ENCODE data around the gene LY6G6D. TPM values are rescaled to one million over a fixed set of nuclear protein-coding genes. Genes with fewer than 3 reads are reported as not detected.
A peak's percentile ranks its signal among the peaks of the same experiment; 100 is the strongest.

Gene LY6G6D
- total and polyA plus RNA-seq, 2 of the 13 experiments (the other 11 are each of a cell fraction or from before 2014, with no cell fraction given) = not detected

DNA sequence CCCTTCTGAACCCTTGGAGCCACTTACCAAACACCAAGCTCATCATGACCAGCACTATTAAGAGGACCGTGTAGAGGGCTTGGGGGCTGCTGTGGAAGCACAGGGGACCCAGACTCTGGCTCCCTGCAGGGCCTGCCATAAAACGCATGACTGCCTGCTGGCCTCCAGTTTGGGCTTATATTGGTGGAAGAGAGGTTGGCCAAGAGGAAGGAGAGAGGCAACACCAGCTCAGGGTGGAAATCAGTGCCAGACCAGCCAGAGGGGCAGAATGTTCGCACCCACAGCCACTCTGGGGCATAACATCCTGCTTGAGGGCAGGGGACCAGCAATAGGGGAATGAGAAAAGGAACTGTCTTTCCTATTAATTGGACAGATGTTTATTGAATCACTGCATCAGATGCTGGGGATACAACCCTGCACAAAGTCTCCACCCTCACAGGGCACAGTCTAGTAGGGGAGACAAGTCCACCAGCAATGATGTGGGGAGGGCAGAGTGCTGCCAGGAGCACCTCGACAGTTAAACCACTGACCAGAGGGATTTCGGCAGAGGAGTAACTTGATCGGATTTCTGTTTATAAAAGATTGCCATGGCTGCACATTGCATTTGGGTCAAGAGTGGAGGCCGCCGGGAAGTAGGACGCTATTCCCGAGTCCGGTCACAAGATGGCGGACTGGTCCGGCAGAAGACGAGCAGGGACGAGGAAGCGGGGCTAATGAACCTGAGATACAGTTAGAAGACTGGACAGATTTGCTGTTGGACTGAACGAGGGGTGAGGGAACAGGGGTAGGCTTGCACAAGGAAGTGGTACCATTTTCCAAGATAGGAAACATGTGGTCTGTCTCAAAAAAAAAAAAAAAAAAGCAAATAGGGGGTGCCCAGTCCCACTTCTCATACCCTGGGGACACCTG, 34.7 kb upstream of the LY6G6D start, which contains the start of gene LY6G5C (continued):
- TF ChIP-seq, protein P1, sequence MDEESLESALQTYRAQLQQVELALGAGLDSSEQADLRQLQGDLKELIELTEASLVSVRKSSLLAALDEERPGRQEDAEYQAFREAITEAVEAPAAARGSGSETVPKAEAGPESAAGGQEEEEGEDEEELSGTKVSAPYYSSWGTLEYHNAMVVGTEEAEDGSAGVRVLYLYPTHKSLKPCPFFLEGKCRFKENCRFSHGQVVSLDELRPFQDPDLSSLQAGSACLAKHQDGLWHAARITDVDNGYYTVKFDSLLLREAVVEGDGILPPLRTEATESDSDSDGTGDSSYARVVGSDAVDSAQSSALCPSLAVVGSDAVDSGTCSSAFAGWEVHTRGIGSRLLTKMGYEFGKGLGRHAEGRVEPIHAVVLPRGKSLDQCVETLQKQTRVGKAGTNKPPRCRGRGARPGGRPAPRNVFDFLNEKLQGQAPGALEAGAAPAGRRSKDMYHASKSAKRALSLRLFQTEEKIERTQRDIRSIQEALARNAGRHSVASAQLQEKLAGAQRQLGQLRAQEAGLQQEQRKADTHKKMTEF (CRISPR knock-in tag; IDR thresholded peaks at IDR 0.05) = 0 out of 2 replicates have a peak, but pooled peaks have one; percentile 33
- no peak for TF ChIP-seq ZEB1 (IDR thresholded peaks at IDR 0.05; ENCODE audit: insufficient replicate concordance, low read depth)
- TF ChIP-seq ATF7 (IDR thresholded peaks at IDR 0.05) = no peak
- no peak for TF ChIP-seq ATF7 (CRISPR knock-in tag; IDR thresholded peaks at IDR 0.05)
- TF ChIP-seq, protein P2, sequence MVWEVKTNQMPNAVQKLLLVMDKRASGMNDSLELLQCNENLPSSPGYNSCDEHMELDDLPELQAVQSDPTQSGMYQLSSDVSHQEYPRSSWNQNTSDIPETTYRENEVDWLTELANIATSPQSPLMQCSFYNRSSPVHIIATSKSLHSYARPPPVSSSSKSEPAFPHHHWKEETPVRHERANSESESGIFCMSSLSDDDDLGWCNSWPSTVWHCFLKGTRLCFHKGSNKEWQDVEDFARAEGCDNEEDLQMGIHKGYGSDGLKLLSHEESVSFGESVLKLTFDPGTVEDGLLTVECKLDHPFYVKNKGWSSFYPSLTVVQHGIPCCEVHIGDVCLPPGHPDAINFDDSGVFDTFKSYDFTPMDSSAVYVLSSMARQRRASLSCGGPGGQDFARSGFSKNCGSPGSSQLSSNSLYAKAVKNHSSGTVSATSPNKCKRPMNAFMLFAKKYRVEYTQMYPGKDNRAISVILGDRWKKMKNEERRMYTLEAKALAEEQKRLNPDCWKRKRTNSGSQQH (CRISPR knock-in tag; IDR thresholded peaks at IDR 0.05; ENCODE audit: low read depth) = peak; percentile 76; the same call in 1 of the 2 replicates
- TF ChIP-seq, protein P3, sequence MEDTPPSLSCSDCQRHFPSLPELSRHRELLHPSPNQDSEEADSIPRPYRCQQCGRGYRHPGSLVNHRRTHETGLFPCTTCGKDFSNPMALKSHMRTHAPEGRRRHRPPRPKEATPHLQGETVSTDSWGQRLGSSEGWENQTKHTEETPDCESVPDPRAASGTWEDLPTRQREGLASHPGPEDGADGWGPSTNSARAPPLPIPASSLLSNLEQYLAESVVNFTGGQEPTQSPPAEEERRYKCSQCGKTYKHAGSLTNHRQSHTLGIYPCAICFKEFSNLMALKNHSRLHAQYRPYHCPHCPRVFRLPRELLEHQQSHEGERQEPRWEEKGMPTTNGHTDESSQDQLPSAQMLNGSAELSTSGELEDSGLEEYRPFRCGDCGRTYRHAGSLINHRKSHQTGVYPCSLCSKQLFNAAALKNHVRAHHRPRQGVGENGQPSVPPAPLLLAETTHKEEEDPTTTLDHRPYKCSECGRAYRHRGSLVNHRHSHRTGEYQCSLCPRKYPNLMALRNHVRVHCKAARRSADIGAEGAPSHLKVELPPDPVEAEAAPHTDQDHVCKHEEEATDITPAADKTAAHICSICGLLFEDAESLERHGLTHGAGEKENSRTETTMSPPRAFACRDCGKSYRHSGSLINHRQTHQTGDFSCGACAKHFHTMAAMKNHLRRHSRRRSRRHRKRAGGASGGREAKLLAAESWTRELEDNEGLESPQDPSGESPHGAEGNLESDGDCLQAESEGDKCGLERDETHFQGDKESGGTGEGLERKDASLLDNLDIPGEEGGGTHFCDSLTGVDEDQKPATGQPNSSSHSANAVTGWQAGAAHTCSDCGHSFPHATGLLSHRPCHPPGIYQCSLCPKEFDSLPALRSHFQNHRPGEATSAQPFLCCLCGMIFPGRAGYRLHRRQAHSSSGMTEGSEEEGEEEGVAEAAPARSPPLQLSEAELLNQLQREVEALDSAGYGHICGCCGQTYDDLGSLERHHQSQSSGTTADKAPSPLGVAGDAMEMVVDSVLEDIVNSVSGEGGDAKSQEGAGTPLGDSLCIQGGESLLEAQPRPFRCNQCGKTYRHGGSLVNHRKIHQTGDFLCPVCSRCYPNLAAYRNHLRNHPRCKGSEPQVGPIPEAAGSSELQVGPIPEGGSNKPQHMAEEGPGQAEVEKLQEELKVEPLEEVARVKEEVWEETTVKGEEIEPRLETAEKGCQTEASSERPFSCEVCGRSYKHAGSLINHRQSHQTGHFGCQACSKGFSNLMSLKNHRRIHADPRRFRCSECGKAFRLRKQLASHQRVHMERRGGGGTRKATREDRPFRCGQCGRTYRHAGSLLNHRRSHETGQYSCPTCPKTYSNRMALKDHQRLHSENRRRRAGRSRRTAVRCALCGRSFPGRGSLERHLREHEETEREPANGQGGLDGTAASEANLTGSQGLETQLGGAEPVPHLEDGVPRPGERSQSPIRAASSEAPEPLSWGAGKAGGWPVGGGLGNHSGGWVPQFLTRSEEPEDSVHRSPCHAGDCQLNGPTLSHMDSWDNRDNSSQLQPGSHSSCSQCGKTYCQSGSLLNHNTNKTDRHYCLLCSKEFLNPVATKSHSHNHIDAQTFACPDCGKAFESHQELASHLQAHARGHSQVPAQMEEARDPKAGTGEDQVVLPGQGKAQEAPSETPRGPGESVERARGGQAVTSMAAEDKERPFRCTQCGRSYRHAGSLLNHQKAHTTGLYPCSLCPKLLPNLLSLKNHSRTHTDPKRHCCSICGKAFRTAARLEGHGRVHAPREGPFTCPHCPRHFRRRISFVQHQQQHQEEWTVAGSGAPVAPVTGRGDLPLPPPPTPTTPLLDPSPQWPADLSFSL (CRISPR knock-in tag; IDR thresholded peaks at IDR 0.05) = no peak
- TF ChIP-seq EHMT2 (IDR thresholded peaks at IDR 0.05; ENCODE audit: borderline replicate concordance, low read depth, low read length) = no peak
- no peak for TF ChIP-seq ARNT (IDR thresholded peaks at IDR 0.05)
- TF ChIP-seq, protein P4, sequence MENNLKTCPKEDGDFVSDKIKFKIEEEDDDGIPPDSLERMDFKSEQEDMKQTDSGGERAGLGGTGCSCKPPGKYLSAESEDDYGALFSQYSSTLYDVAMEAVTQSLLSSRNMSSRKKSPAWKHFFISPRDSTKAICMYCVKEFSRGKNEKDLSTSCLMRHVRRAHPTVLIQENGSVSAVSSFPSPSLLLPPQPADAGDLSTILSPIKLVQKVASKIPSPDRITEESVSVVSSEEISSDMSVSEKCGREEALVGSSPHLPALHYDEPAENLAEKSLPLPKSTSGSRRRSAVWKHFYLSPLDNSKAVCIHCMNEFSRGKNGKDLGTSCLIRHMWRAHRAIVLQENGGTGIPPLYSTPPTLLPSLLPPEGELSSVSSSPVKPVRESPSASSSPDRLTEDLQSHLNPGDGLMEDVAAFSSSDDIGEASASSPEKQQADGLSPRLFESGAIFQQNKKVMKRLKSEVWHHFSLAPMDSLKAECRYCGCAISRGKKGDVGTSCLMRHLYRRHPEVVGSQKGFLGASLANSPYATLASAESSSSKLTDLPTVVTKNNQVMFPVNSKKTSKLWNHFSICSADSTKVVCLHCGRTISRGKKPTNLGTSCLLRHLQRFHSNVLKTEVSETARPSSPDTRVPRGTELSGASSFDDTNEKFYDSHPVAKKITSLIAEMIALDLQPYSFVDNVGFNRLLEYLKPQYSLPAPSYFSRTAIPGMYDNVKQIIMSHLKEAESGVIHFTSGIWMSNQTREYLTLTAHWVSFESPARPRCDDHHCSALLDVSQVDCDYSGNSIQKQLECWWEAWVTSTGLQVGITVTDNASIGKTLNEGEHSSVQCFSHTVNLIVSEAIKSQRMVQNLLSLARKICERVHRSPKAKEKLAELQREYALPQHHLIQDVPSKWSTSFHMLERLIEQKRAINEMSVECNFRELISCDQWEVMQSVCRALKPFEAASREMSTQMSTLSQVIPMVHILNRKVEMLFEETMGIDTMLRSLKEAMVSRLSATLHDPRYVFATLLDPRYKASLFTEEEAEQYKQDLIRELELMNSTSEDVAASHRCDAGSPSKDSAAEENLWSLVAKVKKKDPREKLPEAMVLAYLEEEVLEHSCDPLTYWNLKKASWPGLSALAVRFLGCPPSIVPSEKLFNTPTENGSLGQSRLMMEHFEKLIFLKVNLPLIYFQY (CRISPR knock-in tag; IDR thresholded peaks at IDR 0.05; ENCODE audit: borderline replicate concordance) = 0 out of 2 replicates have a peak, but pooled peaks have one; percentile 31
- TF ChIP-seq, protein P5, sequence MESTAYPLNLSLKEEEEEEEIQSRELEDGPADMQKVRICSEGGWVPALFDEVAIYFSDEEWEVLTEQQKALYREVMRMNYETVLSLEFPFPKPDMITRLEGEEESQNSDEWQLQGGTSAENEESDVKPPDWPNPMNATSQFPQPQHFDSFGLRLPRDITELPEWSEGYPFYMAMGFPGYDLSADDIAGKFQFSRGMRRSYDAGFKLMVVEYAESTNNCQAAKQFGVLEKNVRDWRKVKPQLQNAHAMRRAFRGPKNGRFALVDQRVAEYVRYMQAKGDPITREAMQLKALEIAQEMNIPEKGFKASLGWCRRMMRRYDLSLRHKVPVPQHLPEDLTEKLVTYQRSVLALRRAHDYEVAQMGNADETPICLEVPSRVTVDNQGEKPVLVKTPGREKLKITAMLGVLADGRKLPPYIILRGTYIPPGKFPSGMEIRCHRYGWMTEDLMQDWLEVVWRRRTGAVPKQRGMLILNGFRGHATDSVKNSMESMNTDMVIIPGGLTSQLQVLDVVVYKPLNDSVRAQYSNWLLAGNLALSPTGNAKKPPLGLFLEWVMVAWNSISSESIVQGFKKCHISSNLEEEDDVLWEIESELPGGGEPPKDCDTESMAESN (CRISPR knock-in tag; conservative IDR thresholded peaks at IDR 0.05) = no peak
- no peak for TF ChIP-seq ZNF382 (CRISPR knock-in tag; IDR thresholded peaks at IDR 0.05; ENCODE audit: borderline replicate concordance)
- no peak for TF ChIP-seq PHF5A (CRISPR knock-in tag; IDR thresholded peaks at IDR 0.05; ENCODE audit: low read depth, unreplicated experiment)

Data from HepG2 (cell line).